Trophoblast cell (in vitro differentiated cells and primary cell): ENCODE measurements around the gene N4BP2L2.
"Not testable (repeated sequence)": the region's sequence is repeated elsewhere in the genome, so short reads cannot be mapped to it uniquely, and the experiment has no call there.

Experiments used
- DNase-seq, 2 donors: peaks; one replicate each; pipeline ENCODE4 v3.0.0-alpha.2; 2016
- H2AFZ ChIP-seq: 2 replicates; pipeline ENCODE4 v1.6.1; 2013; ENCODE audit warnings: low read length, moderate library complexity, mild to moderate bottlenecking; ENCODE audit not compliant: insufficient read depth, poor library complexity
- H2AK5ac ChIP-seq: 2 replicates; pipeline ENCODE4 v1.6.1; 2013; ENCODE audit warnings: mild to moderate bottlenecking, low read length
- H2BK120ac ChIP-seq: 2 replicates; pipeline ENCODE4 v1.6.1; 2013; ENCODE audit warnings: low read length, mild to moderate bottlenecking, moderate library complexity; ENCODE audit not compliant: insufficient read depth, poor library complexity
- H2BK12ac ChIP-seq: 2 replicates; pipeline ENCODE4 v1.6.1; 2013; ENCODE audit warnings: mild to moderate bottlenecking, low read length, moderate library complexity
- H2BK5ac ChIP-seq: 2 replicates; pipeline ENCODE4 v1.6.1; 2013; ENCODE audit warnings: low read length, low read depth, moderate library complexity, mild to moderate bottlenecking; ENCODE audit not compliant: poor library complexity
- H3K14ac ChIP-seq: 2 replicates; pipeline ENCODE4 v1.6.1; 2013; ENCODE audit warnings: mild to moderate bottlenecking, low read length
- H3K18ac ChIP-seq: 2 replicates; pipeline ENCODE4 v1.6.1; 2013; ENCODE audit warnings: mild to moderate bottlenecking, low read length
- H3K23ac ChIP-seq: 2 replicates; pipeline ENCODE4 v1.6.1; 2013; ENCODE audit warnings: low read length
- H3K27ac ChIP-seq: 2 replicates; pipeline ENCODE4 v1.5.1; 2013; ENCODE audit warnings: low read depth, mild to moderate bottlenecking, inconsistent platforms, low read length, moderate library complexity
- H3K27me3 ChIP-seq: 2 replicates; pipeline ENCODE4 v1.6.1; 2013; ENCODE audit warnings: inconsistent platforms, mild to moderate bottlenecking, low read length, moderate library complexity; ENCODE audit not compliant: insufficient read depth
- H3K36me3 ChIP-seq, 2 experiments: 1 replicate in 1 of 2; 2 replicates in 1 of 2; pipeline ENCODE4 v1.6.1; 2013; ENCODE audit warnings: low read length in 2 of 2, mild to moderate bottlenecking in 2 of 2, moderate library complexity in 1 of 2; ENCODE audit not compliant: insufficient read depth in 2 of 2, control insufficient read depth in 1 of 2
- H3K4ac ChIP-seq: 2 replicates; pipeline ENCODE4 v1.6.1; 2013; ENCODE audit warnings: low read depth, mild to moderate bottlenecking, low read length, moderate library complexity
- H3K4me1 ChIP-seq, 2 experiments: 1 replicate in 1 of 2; 2 replicates in 1 of 2; pipeline ENCODE4 v1.6.1; 2013; ENCODE audit warnings: low read length in 2 of 2, mild to moderate bottlenecking in 2 of 2, moderate library complexity in 1 of 2; ENCODE audit not compliant: insufficient read depth in 2 of 2, control insufficient read depth in 1 of 2
- H3K4me2 ChIP-seq: 2 replicates; pipeline ENCODE4 v1.6.1; 2013; ENCODE audit warnings: inconsistent platforms, mild to moderate bottlenecking, low read length, moderate library complexity
- H3K4me3 ChIP-seq: 2 replicates; pipeline ENCODE4 v1.5.1; 2013; ENCODE audit warnings: mild to moderate bottlenecking, low read depth, low read length, inconsistent platforms
- H3K79me1 ChIP-seq: one replicate; pipeline ENCODE4 v1.6.1; 2013; ENCODE audit warnings: low read length
- H3K79me2 ChIP-seq: 2 replicates; pipeline ENCODE4 v1.6.1; 2013; ENCODE audit warnings: low read length, mild to moderate bottlenecking; ENCODE audit not compliant: control insufficient read depth, insufficient read depth, poor library complexity
- H3K9ac ChIP-seq: 2 replicates; pipeline ENCODE4 v1.6.1; 2013; ENCODE audit warnings: mild to moderate bottlenecking, low read length
- H3K9me3 ChIP-seq: 2 replicates; pipeline ENCODE4 v1.6.1; 2013; ENCODE audit warnings: low read depth, mild to moderate bottlenecking, control low read depth, inconsistent platforms, low read length; ENCODE audit not compliant: insufficient read depth
- H4K12ac ChIP-seq: 2 replicates; pipeline ENCODE4 v1.6.1; 2013; ENCODE audit warnings: low read depth, mild to moderate bottlenecking, low read length, moderate library complexity
- H4K8ac ChIP-seq: 2 replicates; pipeline ENCODE4 v1.6.1; 2013; ENCODE audit warnings: low read depth, mild to moderate bottlenecking, low read length, moderate library complexity
- H4K91ac ChIP-seq: one replicate; pipeline ENCODE4 v1.6.1; 2013; ENCODE audit warnings: low read depth, mild to moderate bottlenecking, low read length, moderate library complexity
- WGBS: extraction: QIAGEN DNeasy Blood & Tissue Kit; methylation state at CpG from one replicate; pipeline ENCODE4 v1.1.7; 2013; ENCODE audit warnings: missing lambda C conversion rate; ENCODE audit not compliant: insufficient read length, insufficient coverage; ENCODE audit errors: extremely low coverage; 5-methylcytosine and 5-hydroxymethylcytosine counted together

The N4BP2L2 gene

GRCh38 chr13:32577032-32577431 is 38.4 kb upstream of the N4BP2L2 start:
- no peak overlapping the region for H2BK12ac ChIP-seq
- no peak overlapping the region for H4K12ac ChIP-seq
- no peak overlapping the region for H3K9ac ChIP-seq
- no peak overlapping the region for H3K4me2 ChIP-seq
- H3K4me1 ChIP-seq: no peaks in the 10 kb centered on the region
- H3K79me2 ChIP-seq: no peaks in the 10 kb centered on the region
- no peak overlapping the region for H3K14ac ChIP-seq
- H3K23ac ChIP-seq: no peak overlapping the region
- WGBS: no CpG with 5 or more reads among the region's 3 CpGs
- H2AFZ ChIP-seq: no peak overlapping the region
- no peak overlapping the region for H2BK120ac ChIP-seq
- H3K27me3 ChIP-seq: no peaks in the 10 kb centered on the region
- H3K4ac ChIP-seq: no peak overlapping the region
- no peak overlapping the region for H3K18ac ChIP-seq
- peaks cover 4% of the 10 kb centered on the region for H3K9me3 ChIP-seq
- no peaks in the 10 kb centered on the region for H3K36me3 ChIP-seq
- H2BK5ac ChIP-seq: no peak overlapping the region
- no peak overlapping the region for H2AK5ac ChIP-seq
- H4K8ac ChIP-seq: no peak overlapping the region
- H3K79me1 ChIP-seq: no peaks in the 10 kb centered on the region
- no peak for DNase-seq
- no peak overlapping the region for H3K4me3 ChIP-seq
- H3K27ac ChIP-seq: no peak overlapping the region
- no peak overlapping the region for H4K91ac ChIP-seq

DNA sequence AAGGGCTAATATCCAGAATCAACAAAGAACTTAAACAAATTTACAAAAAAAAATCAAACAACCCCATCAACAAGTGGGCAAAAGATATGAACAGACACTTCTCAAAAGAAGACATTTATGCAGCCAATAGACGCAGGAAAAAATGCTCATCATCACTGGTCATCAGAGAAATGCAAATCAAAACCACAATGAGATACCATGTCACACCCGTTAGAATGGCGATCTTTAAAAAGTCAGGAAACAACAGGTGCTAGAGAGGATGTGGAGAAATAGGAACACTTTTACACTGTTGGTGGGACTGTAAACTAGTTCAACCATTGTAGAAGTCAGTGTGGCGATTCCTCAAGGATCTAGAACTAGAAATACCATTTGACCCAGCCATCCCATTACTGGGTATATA is 37.1 kb upstream of the N4BP2L2 start:
- not testable (repeated sequence) for H3K14ac ChIP-seq, H3K9ac ChIP-seq, H3K9me3 ChIP-seq, H4K12ac ChIP-seq, H3K79me1 ChIP-seq, H3K36me3 ChIP-seq, DNase-seq, H3K27me3 ChIP-seq, H3K23ac ChIP-seq, H3K4me2 ChIP-seq, H2BK5ac ChIP-seq, H3K18ac ChIP-seq, H3K27ac ChIP-seq, H3K4me1 ChIP-seq, H3K4ac ChIP-seq, H4K8ac ChIP-seq, H2BK120ac ChIP-seq, H2AK5ac ChIP-seq, H3K79me2 ChIP-seq, H2AFZ ChIP-seq, H4K91ac ChIP-seq, H3K4me3 ChIP-seq, H2BK12ac ChIP-seq
- no CpG with 5 or more reads among the region's 4 CpGs for WGBS

- WGBS: no CpG with 5 or more reads among the region's 1 CpG
These were observed 22.2 kb upstream of the N4BP2L2 start for GRCh38 chr13:32560842-32561241.

DNA sequence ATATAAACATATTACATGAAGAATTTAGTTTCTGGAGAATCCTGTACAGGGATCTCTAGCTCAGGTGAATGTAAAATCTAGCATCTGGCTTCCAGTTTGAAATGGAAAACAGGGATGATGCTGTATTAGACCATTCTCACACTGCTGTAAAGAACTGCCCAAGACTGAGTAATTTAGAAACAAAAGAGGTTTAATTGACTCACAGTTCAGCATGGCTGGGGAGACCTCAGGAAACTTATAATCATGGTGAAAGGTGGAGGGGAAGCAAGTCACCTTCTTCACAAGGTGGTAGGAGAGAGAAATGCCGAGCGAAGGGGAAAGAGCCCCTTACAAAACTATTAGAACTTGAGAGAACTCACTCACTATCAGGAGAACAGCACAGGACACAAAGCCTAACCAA is 17.0 kb upstream of the N4BP2L2 start:
- H4K8ac ChIP-seq: no peak overlapping the region
- H3K36me3 ChIP-seq: no peaks in the 10 kb centered on the region
- H3K79me2 ChIP-seq: no peaks in the 10 kb centered on the region
- no peak overlapping the region for H2AFZ ChIP-seq
- no peak overlapping the region for H3K27ac ChIP-seq
- no peaks in the 10 kb centered on the region for H3K4me1 ChIP-seq
- H2BK5ac ChIP-seq: no peak overlapping the region
- DNase-seq: no peak
- no peak overlapping the region for H3K4ac ChIP-seq
- no peak overlapping the region for H3K18ac ChIP-seq
- WGBS: no CpG with 5 or more reads among the region's 2 CpGs
- no peak overlapping the region for H2BK120ac ChIP-seq
- H2AK5ac ChIP-seq: no peak overlapping the region
- no peak overlapping the region for H4K91ac ChIP-seq
- no peak overlapping the region for H3K14ac ChIP-seq
- H3K9ac ChIP-seq: no peak overlapping the region
- H3K4me3 ChIP-seq: no peak overlapping the region
- no peaks in the 10 kb centered on the region for H3K79me1 ChIP-seq
- H3K9me3 ChIP-seq: no peaks in the 10 kb centered on the region
- H3K4me2 ChIP-seq: no peak overlapping the region
- no peak overlapping the region for H4K12ac ChIP-seq
- H3K23ac ChIP-seq: no peak overlapping the region
- H2BK12ac ChIP-seq: no peak overlapping the region
- H3K27me3 ChIP-seq: no peaks in the 10 kb centered on the region

More at GRCh38 chr13:32560842-32561241, 22.2 kb upstream of the N4BP2L2 start:
- not testable (repeated sequence) for H3K23ac ChIP-seq, H2BK120ac ChIP-seq, DNase-seq, H3K4ac ChIP-seq, H3K9me3 ChIP-seq, H3K4me2 ChIP-seq, H3K4me1 ChIP-seq, H3K79me1 ChIP-seq, H3K27me3 ChIP-seq, H3K9ac ChIP-seq, H3K27ac ChIP-seq, H2BK12ac ChIP-seq, H2AFZ ChIP-seq, H3K14ac ChIP-seq, H3K79me2 ChIP-seq, H3K18ac ChIP-seq, H3K36me3 ChIP-seq, H3K4me3 ChIP-seq, H2AK5ac ChIP-seq, H4K8ac ChIP-seq, H2BK5ac ChIP-seq, H4K12ac ChIP-seq, H4K91ac ChIP-seq
